SW 1271 (cell line): Measurements from ENCODE around the gene SLC1A4.
"Not testable (repeated sequence)": the region's sequence is repeated elsewhere in the genome, so short reads cannot be mapped to it uniquely, and the experiment has no call there.

Experiments used
- DNase-seq, 2 experiments: peaks; one replicate each; lab custom pipeline; 2025; lab: John Stamatoyannopoulos, UW

The SLC1A4 gene

GRCh38 chr2:64992990-64993389, 3.8 kb downstream of the SLC1A4 start:
- DNase-seq = no peak

GRCh38 chr2:64995041-64995440, 5.8 kb downstream of the SLC1A4 start:
- no peak for DNase-seq

- DNase-seq = peak in 1 of 2 experiments; percentile 7
These were observed 7.7 kb downstream of the SLC1A4 start for GRCh38 chr2:64996871-64997307.

- DNase-seq = no peak
These were observed 9.5 kb downstream of the SLC1A4 start for GRCh38 chr2:64998658-64999061.

- no peak for DNase-seq
These were observed 10.6 kb downstream of the SLC1A4 start for GRCh38 chr2:64999754-65000153.

GRCh38 chr2:65000644-65001043, 11.4 kb downstream of the SLC1A4 start:
- no peak for DNase-seq

- DNase-seq = no peak
These were observed 13.8 kb downstream of the SLC1A4 start for GRCh38 chr2:65003037-65003436.

- not testable (repeated sequence) for DNase-seq
These were observed 15.0 kb downstream of the SLC1A4 start for GRCh38 chr2:65004232-65004631.

GRCh38 chr2:65013776-65014175, 24.6 kb downstream of the SLC1A4 start:
- DNase-seq = no peak

GRCh38 chr2:65015731-65016130, 26.5 kb downstream of the SLC1A4 start:
- DNase-seq = no peak

GRCh38 chr2:65016789-65017188, 27.6 kb downstream of the SLC1A4 start:
- no peak for DNase-seq

GRCh38 chr2:65017335-65017734, 28.1 kb downstream of the SLC1A4 start:
- no peak for DNase-seq

- no peak for DNase-seq
These were observed 29.0 kb downstream of the SLC1A4 start for GRCh38 chr2:65018141-65018582.

- DNase-seq = no peak
These were observed 29.8 kb downstream of the SLC1A4 start for GRCh38 chr2:65019010-65019409.

GRCh38 chr2:65019675-65020195, 30.5 kb downstream of the SLC1A4 start:
- no peak for DNase-seq

GRCh38 chr2:65020251-65020650, 31.1 kb downstream of the SLC1A4 start:
- not testable (repeated sequence) for DNase-seq

- DNase-seq = no peak
These were observed 31.8 kb downstream of the SLC1A4 start for GRCh38 chr2:65020943-65021528.

GRCh38 chr2:65021709-65022108, 32.5 kb downstream of the SLC1A4 start:
- no peak for DNase-seq

GRCh38 chr2:65022189-65022588, 33.0 kb downstream of the SLC1A4 start:
- DNase-seq = no peak

GRCh38 chr2:65023742-65024141, 34.5 kb downstream of the SLC1A4 start:
- no peak for DNase-seq

- no peak for DNase-seq
These were observed 35.1 kb downstream of the SLC1A4 start for GRCh38 chr2:65024149-65024829.

- no peak for DNase-seq
These were observed 36.4 kb downstream of the SLC1A4 start for GRCh38 chr2:65025453-65026123.

- DNase-seq = no peak
These were observed 37.0 kb downstream of the SLC1A4 start for GRCh38 chr2:65026154-65026553.
